HepG2 (cell line): Measurements from ENCODE around the gene SYPL2. TPM values are rescaled to one million over a fixed set of nuclear protein-coding genes. Genes with fewer than 3 reads are reported as not detected.

ENCODE experiments used
- ATF2 ChIP-seq: sonication (generic); formaldehyde crosslinking; IDR thresholded peaks from 2 replicates; pipeline ENCODE4 v1.4.0; 2020; ENCODE audit warnings: missing genetic modification reagents
- JARID2 ChIP-seq: sonication (generic); formaldehyde crosslinking; IDR thresholded peaks from 2 replicates; pipeline ENCODE4 v1.8.1; 2023; ENCODE audit warnings: missing genetic modification reagents, inconsistent platforms; ENCODE audit not compliant: insufficient replicate concordance
- KDM3A ChIP-seq: IDR thresholded peaks from 2 replicates; pipeline ENCODE4 v1.6.1; 2018; ENCODE audit warnings: low read depth, missing compliant biosample characterization
- KDM5B ChIP-seq: sonication (generic); formaldehyde crosslinking; IDR thresholded peaks from 2 replicates; pipeline ENCODE4 v1.4.0; 2020; ENCODE audit warnings: missing genetic modification reagents, mild to moderate bottlenecking, borderline replicate concordance
- MTF1 ChIP-seq: sonication (generic); formaldehyde crosslinking; IDR thresholded peaks from 2 replicates; pipeline ENCODE4 v1.5.0; 2020; ENCODE audit warnings: missing genetic modification reagents
- RAD21 ChIP-seq: fragments of 450-650 bp; formaldehyde crosslinking; IDR thresholded peaks from 2 replicates; pipeline ENCODE4 v1.5.0; 2020; ENCODE audit warnings: mild to moderate bottlenecking
- SIN3A ChIP-seq: IDR thresholded peaks from 2 replicates; pipeline ENCODE4 v1.6.1; 2011; ENCODE audit warnings: low read depth, mild to moderate bottlenecking, control low read depth, low read length, borderline replicate concordance
- SP5 ChIP-seq: IDR thresholded peaks from 2 replicates; pipeline ENCODE4 v1.6.1; 2016; ENCODE audit warnings: low read depth, borderline replicate concordance
- YEATS4 ChIP-seq: sonication (generic); formaldehyde crosslinking; IDR thresholded peaks from 2 replicates; pipeline ENCODE4 v1.4.0; 2020; ENCODE audit warnings: missing genetic modification reagents, borderline replicate concordance
- ZBTB3 ChIP-seq: sonication (generic); formaldehyde crosslinking; IDR thresholded peaks from 2 replicates; pipeline ENCODE4 v1.4.0; 2020; ENCODE audit warnings: low read depth, mild to moderate bottlenecking, moderate library complexity, missing genetic modification reagents, borderline replicate concordance
- ZBTB40 ChIP-seq, 2 experiments: fragments of 450-650 bp in 1 of 2; sonication (generic) in 1 of 2; formaldehyde crosslinking in 1 of 2; IDR thresholded peaks; 2 replicates each; pipeline versions ENCODE4 v1.6.1 to v1.8.0; 2016 to 2022; ENCODE audit warnings: antibody characterized with exemption in 1 of 2, mild to moderate bottlenecking in 1 of 2, missing genetic modification reagents in 1 of 2
- ZGPAT ChIP-seq: IDR thresholded peaks from 2 replicates; pipeline ENCODE4 v1.6.1; 2016; ENCODE audit warnings: mild to moderate bottlenecking
- ZNF781 ChIP-seq: sonication (generic); formaldehyde crosslinking; IDR thresholded peaks from 2 replicates; pipeline ENCODE4 v1.5.1; 2020; ENCODE audit warnings: borderline replicate concordance, mild to moderate bottlenecking, missing genetic modification reagents; ENCODE audit errors: not compliant biosample characterization
- polyA plus RNA-seq, 8 experiments: library from polyadenylated mRNA; depleted of rRNA in 3 of 8; stranded (reverse) in 7 of 8; unstranded in 1 of 8; fragments of >200 nt; fragmentation: Illumina TruSeq in 4 of 8; extraction: Trizol in 4 of 8; gene quantifications; 2 replicates each; pipeline versions ENCODE4 v1.2.1 to v1.2.3, GENCODE V29; 2011 to 2016; ENCODE audit warnings: low read depth in 4 of 8, missing spikeins in 1 of 8, mixed read lengths in 1 of 8; ENCODE audit not compliant: insufficient read depth in 1 of 8
- total RNA-seq, 5 experiments: library from RNA; depleted of rRNA; stranded (reverse); fragments of >200 nt; fragmentation: Illumina TruSeq; extraction: Trizol; gene quantifications; 2 replicates each; pipeline ENCODE4 v1.2.3, GENCODE V29; 2016; ENCODE audit warnings: low read depth in 1 of 5

The SYPL2 gene
- total and polyA plus RNA-seq, 2 of the 13 experiments (the other 11 are each of a cell fraction or from before 2014, with no cell fraction given), result 0.17 to 0.24 TPM

- TF ChIP-seq ZBTB40 (IDR thresholded peaks at IDR 0.05) (no peak), ZBTB40 (CRISPR knock-in tag; IDR thresholded peaks at IDR 0.05) (peak; percentile 88), ZNF781 (CRISPR knock-in tag) (peak; percentile 62), ZBTB3 (CRISPR knock-in tag) (no peak), ZGPAT (CRISPR knock-in tag) (peak; percentile 90; the same call in 1 of the 2 replicates), SIN3A (peak; percentile 92; the same call in 1 of the 2 replicates), JARID2 (CRISPR knock-in tag) (peak; percentile 49), ATF2 (CRISPR knock-in tag) (peak; percentile 47; the same call in 1 of the 2 replicates), MTF1 (no peak), SP5 (peak; percentile 73), KDM5B (CRISPR knock-in tag) (peak; percentile 83), YEATS4 (CRISPR knock-in tag) (peak; percentile 70; the same call in 1 of the 2 replicates), KDM3A (CRISPR knock-in tag) (peak; percentile 76; the same call in 1 of the 2 replicates), RAD21 (CRISPR knock-in tag) (peak; percentile 86)
These were observed 27.6 kb downstream of the SYPL2 start, which contains the start of gene CYB561D1 (continued) for GRCh38 chr1:109493805-109494539.
